Measurements from ENCODE around the gene SEC22C. TPM values are rescaled to one million over a fixed set of nuclear protein-coding genes. Genes with fewer than 3 reads are reported as not detected.

SEC22C gene
- total RNA-seq, 6 experiments from 2014 or later, result 11.3 to 23.6 (median 13.8) TPM

GRCh38 chr3:42595682-42596081, 13.9 kb upstream of the SEC22C start:
- ATAC-seq, result no peak
- Histone ChIP-seq H3K4me3 (no peak overlapping the region), H3K27me3 (no peaks in the 10 kb centered on the region), H3K4me1 (peaks cover 0 to 9% (median 2%) of the 10 kb centered on the region in 4 donors), H3K36me3 (peaks cover 0 to 18% (median 3%) of the 10 kb centered on the region in 4 donors), H3K27ac (no peak overlapping the region), H3K9me3 (no peaks in the 10 kb centered on the region)
- intact Hi-C loops (cut with DNase I), result no loop called here
- TF ChIP-seq POLR2A (IDR thresholded peaks at IDR 0.05), result no peak
- TF ChIP-seq CTCF (IDR thresholded peaks at IDR 0.05), result no peak
- no peak for DNase-seq
- 100% methylated on average over 1 of the region's 4 CpGs for WGBS (ENCODE audit: insufficient coverage, low coverage, low lambda C conversion rate, missing lambda C conversion rate)

GRCh38 chr3:42593635-42594034, 11.9 kb upstream of the SEC22C start:
- Histone ChIP-seq H3K9me3 (no peaks in the 10 kb centered on the region), H3K27ac (no peak overlapping the region), H3K4me3 (no peak overlapping the region), H3K27me3 (no peaks in the 10 kb centered on the region), H3K4me1 (peaks cover 0 to 9% (median 2%) of the 10 kb centered on the region in 4 donors), H3K36me3 (peaks cover 0 to 18% (median 3%) of the 10 kb centered on the region in 4 donors)
- intact Hi-C loops (cut with DNase I), result no loop called here
- DNase-seq (no peak), ATAC-seq (no peak)
- WGBS (ENCODE audit: insufficient coverage, low coverage, low lambda C conversion rate, missing lambda C conversion rate), result 100% methylated on average over 1 of the region's 1 CpG
- TF ChIP-seq CTCF (IDR thresholded peaks at IDR 0.05) (no peak), POLR2A (IDR thresholded peaks at IDR 0.05) (no peak)

- no peaks in the 10 kb centered on the region for H3K27me3 ChIP-seq
- intact Hi-C loops (cut with DNase I), result no loop called here
- no peak for TF ChIP-seq CTCF (IDR thresholded peaks at IDR 0.05)
- no peak for TF ChIP-seq POLR2A (IDR thresholded peaks at IDR 0.05)
- peaks cover 0 to 9% (median 2%) of the 10 kb centered on the region in 4 donors for H3K4me1 ChIP-seq
- ATAC-seq (no peak), DNase-seq (no peak)
- WGBS (ENCODE audit: insufficient coverage, low coverage, low lambda C conversion rate, missing lambda C conversion rate), result 76% methylated on average over 3 of the region's 4 CpGs
- H3K4me3 ChIP-seq, result peak overlapping the region in 1 of 3 donors; percentile 63
- peaks cover 0 to 18% (median 3%) of the 10 kb centered on the region in 4 donors for H3K36me3 ChIP-seq
- H3K27ac ChIP-seq, result peak overlapping the region in 2 of 3 donors; percentile 67 to 69
- H3K9me3 ChIP-seq, result no peaks in the 10 kb centered on the region
These were observed 10.0 kb upstream of the SEC22C start for GRCh38 chr3:42591811-42592210.

GRCh38 chr3:42590989-42591756, 9.4 kb upstream of the SEC22C start:
- intact Hi-C loops (cut with DNase I), result no loop called here
- H3K4me1 ChIP-seq, result peaks cover 0 to 9% (median 2%) of the 10 kb centered on the region in 4 donors
- DNase-seq (no peak), ATAC-seq (peak; percentile 2 to 12 (median 6))
- H3K4me3 ChIP-seq, result peak overlapping the region; percentile 63 to 76 (median 67)
- H3K36me3 ChIP-seq, result peaks cover 0 to 18% (median 3%) of the 10 kb centered on the region in 4 donors
- no peaks in the 10 kb centered on the region for H3K27me3 ChIP-seq
- no peak for TF ChIP-seq POLR2A (IDR thresholded peaks at IDR 0.05)
- TF ChIP-seq CTCF (IDR thresholded peaks at IDR 0.05), result no peak
- peak overlapping the region; percentile 45 to 69 (median 67) for H3K27ac ChIP-seq
- 2% methylated on average over 22 of the region's 44 CpGs for WGBS (ENCODE audit: insufficient coverage, low coverage, low lambda C conversion rate, missing lambda C conversion rate)
- no peaks in the 10 kb centered on the region for H3K9me3 ChIP-seq
